Measurements from ENCODE around the gene NAA80.
A peak's percentile ranks its signal among the peaks of the same experiment; 100 is the strongest.
"Not testable (repeated sequence)": the region's sequence is repeated elsewhere in the genome, so short reads cannot be mapped to it uniquely, and the experiment has no call there.

NAA80 gene

GRCh38 chr3:50270422-50271224 lies 28.6 kb downstream of the NAA80 start:
- no peak for DNase-seq
- no peak for ATAC-seq

DNA sequence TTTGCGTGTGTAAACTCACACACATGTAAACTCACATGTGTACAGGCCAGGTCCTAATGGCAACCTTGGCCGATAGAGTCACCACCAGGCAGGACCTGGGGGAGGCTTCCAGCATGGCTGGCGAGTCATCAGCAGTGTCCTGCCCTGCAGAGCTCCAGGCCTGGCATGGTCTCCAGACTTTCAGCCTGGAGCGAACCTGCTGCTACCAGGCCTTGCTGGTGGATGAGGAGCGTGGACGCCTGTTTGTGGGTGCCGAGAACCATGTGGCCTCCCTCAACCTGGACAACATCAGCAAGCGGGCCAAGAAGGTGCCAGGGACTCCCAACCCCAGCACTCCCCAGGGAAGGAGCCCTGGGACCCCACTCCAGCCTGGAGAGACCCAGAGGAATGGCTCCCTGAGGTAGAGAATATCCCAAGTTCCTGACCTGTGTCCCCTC lies 29.2 kb downstream of the NAA80 start:
- no peak for DNase-seq
- no peak for ATAC-seq

DNA sequence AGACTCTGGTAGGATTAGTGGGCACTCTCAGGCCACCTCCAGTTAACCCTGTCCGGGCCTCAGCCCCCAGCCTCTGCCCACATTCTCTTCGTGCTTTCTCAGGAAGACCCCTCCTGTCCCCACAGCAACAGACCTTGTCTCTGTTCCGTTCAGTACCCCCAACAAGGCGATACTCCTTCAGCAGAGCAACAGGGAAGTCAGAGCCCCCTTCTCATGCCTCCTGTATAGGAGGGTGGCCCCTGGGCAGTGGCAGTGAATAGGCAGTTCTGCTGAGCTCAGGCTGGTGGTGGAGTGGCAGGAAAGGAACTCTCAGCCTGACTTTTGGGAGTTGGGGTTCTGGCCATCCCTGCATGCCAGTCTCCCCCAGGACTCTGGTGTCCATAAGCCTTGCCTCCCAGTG lies 29.7 kb downstream of the NAA80 start:
- no peak for ATAC-seq

GRCh38 chr3:50268703-50269451 lies 30.3 kb downstream of the NAA80 start, which contains the start of gene SEMA3B:
TSS of gene SEMA3B (plus strand) at chr3:50269147. CDS start at chr3:50269241, 94 bp downstream.
- ATAC-seq: no peak
- no peak for DNase-seq

More for the DNA sequence above, 29.7 kb downstream of the NAA80 start:
- DNase-seq: no peak

GRCh38 chr3:50268276-50268675 lies 30.9 kb downstream of the NAA80 start:
- DNase-seq: no peak
- no peak for ATAC-seq

DNA sequence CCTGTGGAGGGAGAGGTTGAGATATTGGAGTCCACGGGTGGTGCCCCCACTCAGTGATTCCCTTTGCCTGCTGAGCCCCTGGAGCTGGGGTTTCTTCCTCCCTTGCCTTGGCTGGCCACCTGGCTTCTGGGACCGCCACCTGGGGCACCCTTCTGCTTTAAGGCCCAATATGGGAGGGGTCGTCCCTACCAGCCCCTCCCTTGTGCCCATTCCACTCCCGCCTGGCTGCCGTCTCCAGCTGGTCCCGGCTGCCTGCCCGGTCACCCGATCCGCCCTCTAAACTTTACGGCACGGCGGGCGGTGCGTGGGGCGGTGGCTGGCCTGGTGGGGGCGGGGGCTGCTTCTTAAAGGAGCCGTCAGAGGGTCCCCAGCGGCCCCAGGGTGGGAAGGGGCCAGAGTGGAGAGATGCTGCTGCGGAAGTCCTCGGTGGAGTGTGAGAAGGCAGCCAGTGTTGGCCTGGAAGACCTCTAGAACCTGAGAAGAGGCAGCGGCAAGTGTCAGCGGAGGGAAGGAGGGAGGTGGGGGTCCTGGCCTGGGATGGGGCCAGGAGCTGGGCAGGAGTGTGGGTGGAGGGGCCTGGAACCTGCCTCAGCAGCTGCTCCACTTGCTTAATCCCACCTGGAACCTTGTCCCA lies 31.8 kb downstream of the NAA80 start:
- DNase-seq: no peak
- ATAC-seq: no peak

- ATAC-seq: no peak
Measured at GRCh38 chr3:50266836-50267235, 32.4 kb downstream of the NAA80 start.

DNA sequence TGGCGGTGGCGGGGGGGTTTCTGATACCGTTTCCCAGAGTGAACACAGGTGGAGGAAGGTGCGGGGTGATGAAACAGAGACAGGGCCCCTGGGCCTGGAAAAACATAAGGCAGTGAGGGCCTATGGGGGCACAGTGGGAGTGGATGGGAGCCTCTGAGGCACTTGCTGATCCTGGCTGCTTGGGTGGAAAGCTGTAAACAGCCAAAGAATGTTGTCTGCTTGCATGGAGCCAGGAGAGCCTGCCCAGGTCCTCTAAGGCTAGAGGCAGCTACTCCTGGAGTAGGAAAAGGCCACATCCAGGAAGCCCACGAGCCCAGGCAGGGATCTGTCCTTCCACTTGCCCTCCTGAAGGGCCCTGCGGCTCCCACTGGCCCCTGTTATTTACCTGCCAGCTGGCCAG lies 33.2 kb downstream of the NAA80 start:
- ATAC-seq (no peak), DNase-seq (no peak)

More at GRCh38 chr3:50266836-50267235, 32.4 kb downstream of the NAA80 start:
- no peak for DNase-seq

GRCh38 chr3:50265571-50265970 lies 33.6 kb downstream of the NAA80 start:
- ATAC-seq (no peak), DNase-seq (no peak)

DNA sequence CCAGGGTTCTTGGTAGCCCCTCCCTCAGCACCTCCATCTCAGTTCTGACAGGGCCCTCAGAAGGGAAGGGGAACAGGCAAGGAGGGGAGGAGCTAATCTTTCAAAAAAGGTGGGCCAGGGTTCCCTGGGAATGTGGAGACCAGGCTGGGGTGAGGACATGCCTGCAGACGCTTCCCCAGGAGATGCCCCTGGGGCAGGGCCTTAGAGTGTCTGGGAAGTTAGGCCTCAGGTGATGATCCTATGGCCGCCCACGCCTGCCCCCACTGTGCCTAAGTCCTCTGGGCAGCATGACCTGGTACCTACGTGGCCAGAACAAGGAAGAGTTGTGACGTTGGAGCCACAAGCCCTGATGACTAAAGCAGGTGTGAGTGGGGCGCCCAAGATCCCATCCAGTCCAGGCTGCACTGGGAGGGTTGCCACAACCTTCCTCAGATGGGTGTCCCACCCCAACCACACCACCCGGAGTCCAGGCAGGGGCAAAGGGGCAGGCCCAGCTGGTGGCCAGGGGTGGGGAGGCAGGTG lies 34.2 kb downstream of the NAA80 start:
- DNase-seq: no peak

DNA sequence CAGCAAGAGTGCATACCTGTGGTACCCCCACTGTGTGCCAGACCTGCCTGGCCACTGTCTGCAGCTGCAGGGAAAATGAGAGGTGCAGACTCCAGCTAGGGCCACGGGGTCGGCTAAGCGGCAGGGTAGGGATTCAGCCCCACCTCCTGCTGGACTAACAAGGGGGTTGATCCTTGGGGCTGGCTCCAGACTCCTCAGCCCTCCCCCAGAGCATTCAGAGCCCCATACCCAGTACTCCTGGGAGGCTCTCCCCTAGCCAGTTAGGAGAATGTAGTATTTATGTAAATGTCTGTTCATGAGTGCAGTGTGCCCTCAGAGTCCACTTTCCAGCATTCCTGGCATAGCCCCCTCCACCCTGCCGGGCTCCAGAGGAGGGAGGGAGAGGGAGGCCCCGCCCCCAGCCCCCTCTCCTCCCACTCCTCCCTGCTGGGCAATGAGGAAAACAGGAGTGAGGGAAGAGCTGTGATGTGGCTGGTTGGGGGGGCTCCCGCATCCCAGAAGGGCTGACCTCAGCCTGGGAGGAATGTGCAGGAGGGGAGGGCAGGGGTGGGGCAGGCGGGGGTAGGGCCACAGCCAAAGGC lies 34.7 kb downstream of the NAA80 start:
- no peak for DNase-seq
- ATAC-seq: no peak

More for the DNA sequence above, 34.2 kb downstream of the NAA80 start:
- ATAC-seq: no peak

DNA sequence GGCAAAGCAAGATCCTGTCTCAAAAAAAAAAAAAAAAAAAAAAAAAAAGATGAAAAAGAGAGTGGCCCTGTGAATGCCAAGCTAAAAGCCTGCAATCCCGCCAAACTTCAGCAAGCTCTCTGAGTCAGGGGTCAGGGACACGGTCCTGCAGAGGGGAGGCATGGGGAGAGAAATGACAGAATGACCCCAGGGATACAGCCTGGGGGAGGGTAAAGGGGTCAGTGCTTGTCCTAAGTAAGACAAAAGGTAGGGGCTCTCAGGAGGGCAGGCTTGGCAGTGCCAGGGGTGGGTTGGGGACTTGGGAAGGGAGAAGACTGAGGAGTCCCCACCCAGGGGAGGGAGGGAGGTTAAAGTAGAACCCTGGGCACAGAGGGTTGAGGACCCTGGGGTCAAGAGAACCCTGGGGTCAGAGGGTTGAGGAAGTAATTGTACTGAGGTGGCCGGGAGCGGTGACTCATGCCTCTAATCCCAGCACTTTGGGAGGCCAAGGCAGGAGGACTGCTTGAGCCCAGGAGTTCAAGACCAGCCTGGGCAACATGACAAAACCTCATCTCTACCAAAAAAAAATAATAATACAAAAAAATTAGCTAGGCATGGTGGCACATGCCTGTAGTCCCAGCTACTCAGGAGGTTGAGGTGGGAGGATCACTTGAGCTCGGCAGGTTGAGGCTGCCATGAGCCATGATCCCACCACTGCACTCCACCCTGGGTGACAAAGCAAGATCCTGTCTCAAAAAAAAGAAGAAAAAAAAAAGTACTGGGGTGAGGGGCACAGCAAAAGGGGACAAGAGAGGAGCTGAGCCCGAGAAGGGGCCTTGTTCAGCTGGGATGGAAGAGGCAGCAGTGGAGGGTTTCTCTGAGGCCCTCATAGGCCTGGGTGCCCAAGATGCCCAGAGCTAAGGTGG lies 35.5 kb downstream of the NAA80 start:
- DNase-seq (no peak), ATAC-seq (no peak)

DNA sequence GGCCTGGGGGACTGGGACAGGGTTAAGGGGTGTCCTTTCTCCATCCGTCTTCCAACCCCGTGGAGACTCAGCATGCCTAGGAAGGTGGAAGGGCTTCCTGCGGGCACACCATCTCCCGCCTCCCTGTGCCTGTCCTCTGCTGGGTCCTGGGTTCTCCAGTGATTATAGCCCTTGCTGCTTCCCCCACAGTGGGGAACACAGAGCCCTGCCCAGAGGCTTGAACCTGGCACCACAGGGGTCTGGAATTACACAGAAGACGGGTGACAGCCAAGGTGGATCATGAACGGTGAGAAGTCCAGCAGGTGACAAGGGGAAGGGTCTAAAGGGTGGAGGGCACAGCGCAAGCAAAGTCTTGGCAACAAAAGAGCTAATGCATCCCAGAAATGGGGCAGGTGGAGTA lies 36.4 kb downstream of the NAA80 start:
- DNase-seq (no peak), ATAC-seq (no peak)

DNA sequence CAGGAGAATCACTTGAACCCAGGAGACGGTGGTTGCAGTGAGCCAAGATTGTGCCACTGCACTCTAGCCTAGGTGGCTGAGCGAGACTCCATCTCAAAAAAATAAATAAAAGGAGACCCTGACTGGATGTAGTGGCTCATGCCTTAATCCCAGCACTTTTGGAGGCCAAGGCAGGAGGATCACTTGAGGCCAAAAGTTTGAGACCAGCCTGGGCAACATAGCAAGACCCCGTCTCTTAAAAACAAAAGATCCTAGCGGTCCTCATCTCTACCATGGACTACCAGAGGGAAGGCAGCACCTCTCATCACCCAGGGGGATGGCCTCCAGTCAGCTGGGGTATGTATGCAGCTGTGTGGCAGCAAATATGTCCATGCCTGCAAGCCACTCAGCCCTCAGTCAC lies 37.0 kb downstream of the NAA80 start:
- DNase-seq: not testable (repeated sequence)

DNA sequence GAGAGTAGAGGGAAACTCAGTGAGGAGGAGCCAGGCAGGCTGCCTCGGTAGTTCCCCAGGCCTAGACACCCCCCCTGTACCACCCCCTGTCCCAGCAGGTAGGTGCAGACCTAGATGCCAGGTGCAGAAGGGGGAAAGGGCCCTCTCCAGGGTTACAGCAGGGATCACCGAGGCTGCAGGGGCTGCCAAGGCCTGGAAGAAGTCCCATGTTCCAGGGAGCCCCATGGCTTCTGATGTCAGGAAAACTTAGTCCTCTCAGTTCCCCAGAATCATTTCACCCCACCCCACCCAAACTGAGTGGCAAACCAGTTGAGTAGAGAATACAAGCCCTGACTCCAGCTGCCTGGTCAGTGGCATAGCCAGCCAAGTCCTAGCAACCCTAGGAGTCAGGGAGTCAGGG lies 37.7 kb downstream of the NAA80 start:
- ATAC-seq: no peak
- no peak for DNase-seq

More for the DNA sequence above, 37.0 kb downstream of the NAA80 start:
- ATAC-seq: not testable (repeated sequence)

DNA sequence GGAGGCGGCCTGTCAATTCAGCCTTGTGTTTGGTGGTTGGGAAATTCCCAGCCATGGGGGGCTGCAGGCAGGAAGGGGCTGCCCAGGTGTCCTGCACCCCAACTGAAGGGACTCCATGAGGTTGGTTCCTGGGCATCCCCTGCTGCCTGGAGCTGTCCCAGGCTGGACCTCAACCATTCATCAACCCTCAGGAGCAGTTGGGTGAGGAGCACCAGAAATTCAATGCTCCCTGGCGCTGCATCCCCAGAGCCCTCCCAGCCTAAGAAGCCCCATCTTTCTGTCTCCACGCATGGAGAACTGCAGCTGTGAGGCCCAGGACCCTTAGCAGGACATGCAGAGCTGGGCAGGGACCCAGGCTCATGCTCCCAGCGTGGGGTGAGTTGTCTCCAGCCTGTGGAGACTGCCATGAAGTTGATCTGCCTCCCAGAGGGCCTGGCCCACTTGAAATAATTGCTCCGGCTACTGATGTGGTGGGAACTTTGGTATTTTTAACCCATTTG lies 38.2 kb downstream of the NAA80 start:
- DNase-seq: no peak
- no peak for ATAC-seq

DNA sequence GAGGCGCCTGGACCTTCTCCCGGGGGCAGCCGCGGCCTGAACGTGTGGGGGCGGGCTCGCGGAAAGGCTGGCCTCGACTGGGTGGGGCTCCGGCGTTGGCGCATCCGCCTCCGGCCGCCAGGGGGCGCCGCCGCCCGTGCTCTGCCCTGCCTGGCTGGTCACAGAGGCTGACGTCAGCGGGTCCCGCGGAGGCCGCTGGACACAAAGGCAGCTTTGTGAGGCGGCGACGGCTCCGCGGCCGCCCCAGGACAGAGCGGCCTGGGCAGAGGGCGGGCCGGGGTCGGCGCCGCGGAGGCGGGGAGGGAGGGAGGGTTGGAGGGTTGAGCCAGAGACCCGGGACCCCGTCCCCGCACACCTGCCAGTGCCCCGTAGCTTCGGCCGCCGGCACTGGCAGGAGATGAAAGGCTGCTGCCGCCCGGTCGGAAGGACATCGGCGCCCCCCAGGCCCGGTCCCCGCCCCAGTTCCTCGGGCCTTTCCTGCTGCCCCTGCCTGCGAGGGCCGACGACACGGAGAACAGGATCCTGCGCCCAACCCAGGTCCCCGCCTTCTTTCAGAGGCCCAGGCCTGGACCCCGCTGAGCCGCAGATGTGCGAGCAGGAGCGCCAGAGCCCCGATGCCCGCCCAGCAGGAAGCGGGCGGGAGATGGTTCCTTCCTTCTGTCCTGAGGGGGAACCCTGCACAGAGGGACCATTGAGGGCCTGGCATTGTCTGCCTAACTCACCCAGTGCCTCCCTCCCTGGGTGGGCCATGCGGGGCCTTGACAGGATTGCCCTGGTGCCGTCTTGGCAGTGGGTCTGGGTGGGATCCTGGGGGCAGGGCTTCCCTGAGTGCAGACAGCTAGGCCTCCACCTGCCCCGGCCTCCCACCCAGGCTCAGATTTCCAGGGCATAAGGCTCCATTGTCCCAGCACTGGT lies 38.9 kb downstream of the NAA80 start:
- ATAC-seq (peak; percentile 95), DNase-seq (peak; percentile 90)

GRCh38 chr3:50259432-50260026 lies 39.7 kb downstream of the NAA80 start:
- DNase-seq (no peak), ATAC-seq (no peak)

DNA sequence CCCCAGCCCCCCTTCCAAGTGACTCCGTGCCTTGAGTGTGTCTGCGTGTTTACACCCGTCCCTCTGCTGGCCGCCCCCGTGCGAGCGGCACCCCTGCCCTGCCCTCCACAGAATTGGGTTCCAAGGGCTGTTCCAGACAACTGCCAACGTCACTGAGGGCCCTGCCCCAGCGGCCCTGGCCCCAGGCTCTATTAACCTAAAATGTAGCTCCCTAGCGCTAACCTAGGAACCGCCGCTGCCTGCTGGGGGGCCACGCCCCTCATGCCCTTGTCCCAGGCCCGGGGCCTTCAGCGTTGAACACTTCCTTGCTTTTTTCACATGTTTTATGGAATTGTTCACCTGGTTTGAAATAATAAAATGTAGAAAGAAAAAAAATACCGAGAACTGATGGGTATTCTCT lies 40.2 kb downstream of the NAA80 start:
- DNase-seq (no peak), ATAC-seq (no peak)

Measured in stimulated activated naive CD8-positive, alpha-beta T cell treated with anti-CD3 and anti-CD28 coated beads, Interleukin-15, Interleukin-2, amounts not matched to agents 100 U/mL and 50 U/mL, for 24 hours (primary cell).